Measurements from ENCODE around the gene LMF1.
"Not testable (repeated sequence)": the region's sequence is repeated elsewhere in the genome, so short reads cannot be mapped to it uniquely, and the experiment has no call there.

Gene LMF1

DNA sequence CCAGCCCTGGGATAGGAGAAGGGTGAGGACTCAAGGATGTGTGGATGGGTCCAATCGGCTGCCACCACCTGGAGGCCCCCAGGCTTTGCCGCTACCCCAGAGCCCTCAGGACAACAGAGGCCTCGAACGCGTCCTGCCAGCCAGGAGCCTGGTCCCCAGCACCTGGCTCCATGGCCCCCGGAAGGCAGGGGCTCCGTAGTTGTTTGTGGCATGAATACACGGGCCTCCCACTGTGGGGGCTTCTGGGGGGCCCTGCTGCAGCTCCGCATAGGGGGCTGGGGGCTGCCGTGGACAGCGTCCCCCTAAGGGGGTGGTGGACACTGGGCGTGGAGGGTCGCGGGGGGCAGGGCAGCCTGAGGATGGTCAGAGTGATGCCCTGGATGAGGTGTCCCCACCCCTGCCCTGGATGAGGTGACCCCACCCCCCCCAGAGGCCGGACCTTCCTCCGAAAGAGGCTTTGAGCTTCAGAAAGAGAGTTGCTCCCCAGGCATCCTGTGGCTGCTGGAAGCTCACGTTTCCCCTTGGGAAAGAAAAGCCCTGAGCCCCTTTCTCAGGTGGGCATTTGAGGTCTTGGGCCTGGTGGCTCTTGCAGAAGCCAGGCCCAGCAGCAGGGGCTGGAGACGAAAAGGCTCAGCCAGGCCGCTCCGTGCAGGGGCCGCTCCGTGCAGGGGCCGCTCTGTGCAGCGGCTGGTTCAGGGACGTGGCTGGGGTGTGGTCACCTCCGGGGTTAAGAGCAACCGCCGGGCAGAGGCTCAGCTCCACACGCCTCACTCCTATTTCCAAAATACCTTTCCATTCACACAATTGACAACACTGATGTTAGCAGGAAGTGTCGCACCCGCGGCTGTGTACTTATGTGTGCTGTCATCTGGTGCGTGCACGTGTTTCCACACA, 130.0 kb downstream of the LMF1 start:
- DNase-seq: no peak

DNA sequence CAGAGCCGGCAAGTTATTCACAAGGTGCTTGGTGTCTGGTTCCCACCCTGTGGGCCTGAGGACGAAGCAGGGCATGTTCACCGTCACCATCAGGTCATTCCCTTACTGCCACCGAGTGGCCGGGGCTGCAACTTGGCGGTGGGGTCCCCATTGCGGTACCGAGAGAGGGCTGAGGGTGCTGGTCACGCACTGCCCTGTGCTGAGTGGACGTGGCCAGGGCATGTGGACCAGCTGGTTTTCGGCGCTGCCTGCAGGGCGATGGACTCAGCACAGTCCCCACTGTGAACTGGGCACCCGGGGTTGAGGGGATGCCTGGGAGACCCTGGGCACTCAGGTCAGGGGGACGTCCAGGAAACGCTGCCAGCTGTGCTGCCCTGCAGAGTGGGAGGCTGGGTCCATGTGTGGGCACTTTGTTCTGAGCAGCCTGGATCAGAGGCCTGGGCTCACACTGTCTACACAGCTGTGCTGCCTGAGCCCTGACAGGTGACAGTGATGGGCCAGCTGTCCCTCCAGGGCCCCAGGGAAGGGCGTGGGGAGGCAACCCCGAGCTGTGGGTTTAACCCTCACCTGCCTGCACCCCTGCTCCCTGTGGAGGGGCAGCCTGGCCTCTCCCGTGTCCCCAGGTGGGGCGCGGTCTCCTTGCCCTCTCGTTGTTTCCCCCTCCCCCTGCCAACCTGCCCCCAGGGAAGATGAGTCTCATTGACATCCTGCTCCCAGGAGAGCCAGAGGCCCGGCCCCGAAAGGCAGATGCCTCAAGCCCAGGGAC, 131.0 kb downstream of the LMF1 start:
- DNase-seq: no peak

DNA sequence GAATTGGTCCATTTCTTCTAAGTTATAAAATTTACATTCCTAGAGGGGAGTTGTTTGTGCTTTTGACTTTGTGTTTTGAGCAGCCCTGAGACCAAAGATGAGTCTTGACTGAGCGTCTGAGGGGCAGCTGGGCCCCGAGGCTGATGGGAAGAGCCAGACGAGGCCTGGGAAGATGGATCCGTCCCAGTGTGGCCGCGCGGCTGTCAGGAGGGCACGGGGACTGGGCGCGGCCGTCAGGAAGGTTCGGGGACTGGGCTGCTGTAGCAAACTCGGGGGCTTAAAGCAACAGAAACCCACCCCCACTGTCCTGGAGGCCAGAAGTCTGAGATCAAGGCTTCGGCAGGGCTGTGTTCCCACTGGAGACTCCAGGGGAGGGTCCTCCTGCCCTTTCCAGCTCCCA, 132.0 kb downstream of the LMF1 start:
- no peak for DNase-seq

- DNase-seq: not testable (repeated sequence)
Observed at GRCh38 chr16:836822-837221, 134.0 kb downstream of the LMF1 start.

DNA sequence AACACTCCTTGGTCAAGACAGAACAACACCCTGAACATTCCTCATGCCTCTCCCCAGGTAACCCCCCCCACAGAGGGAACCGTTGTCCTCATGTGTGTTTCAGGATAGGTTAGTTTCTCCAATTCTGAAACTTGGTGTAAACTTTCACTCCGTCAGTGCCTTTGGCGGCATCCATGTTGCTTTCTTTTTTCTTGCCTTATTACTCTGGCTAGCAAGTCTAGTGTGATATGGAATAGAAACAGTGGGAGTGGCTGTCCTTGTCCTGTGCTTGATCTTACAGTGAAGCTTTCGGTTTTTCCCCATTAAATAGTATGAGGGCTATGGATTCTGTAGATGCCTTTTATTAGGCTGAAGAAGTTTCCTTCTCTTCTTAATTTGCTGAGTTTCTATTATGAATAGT, 134.6 kb downstream of the LMF1 start:
- DNase-seq: no peak

GRCh38 chr16:835373-835772, 135.4 kb downstream of the LMF1 start:
- DNase-seq: no peak

- no peak for DNase-seq
Observed at GRCh38 chr16:833411-833810, 137.4 kb downstream of the LMF1 start.

GRCh38 chr16:832652-833336, 138.0 kb downstream of the LMF1 start:
- DNase-seq: no peak

DNA sequence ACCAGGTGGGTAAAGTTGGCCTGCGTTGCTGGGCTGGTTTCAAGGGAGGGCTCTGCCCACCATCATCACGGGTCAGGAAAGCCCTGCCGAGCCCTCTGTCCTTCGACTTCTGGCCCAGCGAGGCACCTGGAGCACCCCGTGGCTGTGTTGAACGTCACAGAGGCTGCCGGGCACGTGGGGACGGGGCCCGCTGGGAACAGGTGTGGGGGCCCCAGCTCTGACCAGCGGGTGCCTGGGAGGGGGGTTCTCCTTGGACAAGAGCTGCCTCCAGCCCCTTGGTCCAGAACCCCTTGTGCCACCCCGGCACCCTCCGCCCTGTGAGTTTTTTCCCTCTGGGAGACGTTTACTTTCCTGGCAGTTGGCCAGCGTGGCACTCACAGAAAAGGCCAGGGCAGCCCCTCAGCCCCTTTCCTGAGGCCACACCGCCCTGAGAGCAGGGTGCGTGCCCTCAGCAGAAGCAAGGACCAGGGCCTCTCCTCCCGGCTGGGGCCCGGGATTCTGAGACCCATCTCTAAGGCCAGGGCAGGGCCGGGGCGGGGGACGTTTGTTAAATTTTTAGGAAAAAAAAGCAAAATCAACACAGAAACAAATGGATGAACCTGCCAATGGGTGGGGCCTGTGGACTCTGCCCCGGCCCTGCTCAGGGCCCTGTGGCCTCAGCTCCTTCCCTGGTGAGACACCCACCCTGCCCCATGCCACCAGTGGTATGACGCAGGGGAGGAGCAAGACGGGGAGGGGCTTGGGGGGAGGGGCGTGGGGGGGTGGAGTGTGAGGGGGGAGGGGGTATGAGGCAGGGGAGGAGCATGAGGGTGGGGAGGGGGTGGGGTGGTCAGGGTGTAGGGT, 139.0 kb downstream of the LMF1 start:
- no peak for DNase-seq

GRCh38 chr16:830871-831570, 139.8 kb downstream of the LMF1 start:
- DNase-seq: no peak

- DNase-seq: no peak
Observed at GRCh38 chr16:830107-830870, 140.5 kb downstream of the LMF1 start.

- no peak for DNase-seq
Observed at GRCh38 chr16:828891-829290, 141.9 kb downstream of the LMF1 start.

GRCh38 chr16:827513-827912, 143.3 kb downstream of the LMF1 start:
- no peak for DNase-seq

GRCh38 chr16:825341-826061, 145.3 kb downstream of the LMF1 start:
- no peak for DNase-seq

- DNase-seq: no peak
Observed at GRCh38 chr16:824601-825000, 146.2 kb downstream of the LMF1 start.

DNA sequence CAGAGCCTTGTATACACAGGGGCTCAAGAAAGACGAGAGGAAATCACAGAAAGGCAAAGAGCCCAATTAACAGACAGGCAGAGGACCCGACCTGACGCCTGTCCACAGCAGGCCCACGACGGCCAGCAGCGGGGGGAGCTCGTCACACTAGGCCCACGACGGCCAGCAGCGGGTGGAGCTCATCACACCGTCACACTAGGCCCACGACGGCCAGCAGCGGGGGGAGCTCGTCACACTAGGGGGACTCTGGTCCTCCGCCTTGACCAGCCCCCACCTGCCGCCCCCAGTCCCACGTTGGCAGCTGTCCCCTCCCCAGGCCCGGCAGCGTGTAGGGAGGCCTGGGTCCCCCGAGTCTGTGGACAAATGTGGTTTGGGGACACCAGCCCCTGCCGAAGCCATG, 146.6 kb downstream of the LMF1 start:
- DNase-seq: no peak

- no peak for DNase-seq
Observed at GRCh38 chr16:822909-823297, 147.9 kb downstream of the LMF1 start.

GRCh38 chr16:822174-822908, 148.4 kb downstream of the LMF1 start:
- DNase-seq: no peak

GRCh38 chr16:821751-822150, 149.0 kb downstream of the LMF1 start:
- DNase-seq: no peak

GRCh38 chr16:820748-821147, 150.0 kb downstream of the LMF1 start:
- DNase-seq: no peak
